ENCODE measurements around the gene UBAP2L.
"Not testable (repeated sequence)": the region's sequence is repeated elsewhere in the genome, so short reads cannot be mapped to it uniquely, and the experiment has no call there.

The UBAP2L gene

DNA sequence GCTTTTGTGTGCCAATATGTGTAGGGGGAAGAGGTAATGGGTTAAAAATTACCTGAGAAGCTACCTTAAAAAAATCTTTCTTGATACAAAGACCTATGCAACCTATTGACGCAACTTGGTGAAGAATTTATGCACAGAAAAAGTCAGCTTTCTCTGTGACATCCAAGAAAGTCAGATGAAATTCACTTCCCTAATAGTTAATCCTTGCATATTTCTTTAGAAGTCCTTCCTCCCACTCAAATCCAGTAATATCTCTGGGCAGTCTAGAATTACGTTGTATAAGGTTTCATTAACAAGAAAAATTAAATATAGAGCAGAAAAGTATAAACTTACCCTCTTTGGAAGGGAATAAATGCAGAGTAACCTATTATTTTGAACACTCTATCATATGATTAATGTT lies 2.9 kb downstream of the UBAP2L start:
- Histone ChIP-seq H3K27ac (ENCODE audit: low read depth, low read length) (peak overlapping the region; percentile 21; the same call in 1 of the 2 replicates), H3K4me3 (ENCODE audit: low read depth, low read length) (0 out of 2 replicates have a peak overlapping the region, but pooled peaks have one; percentile 99), H3K9me3 (ENCODE audit: control insufficient read depth, insufficient read depth, low read depth, low read length) (no peaks in the 10 kb centered on the region), H3K27me3 (ENCODE audit: control insufficient read depth, insufficient read depth, low read length) (no peaks in the 10 kb centered on the region), H3K4me1 (ENCODE audit: control insufficient read depth, insufficient read depth, low read length) (peaks cover 17% of the 10 kb centered on the region), H3K9ac (ENCODE audit: low read length) (no peak overlapping the region), H3K36me3 (ENCODE audit: control insufficient read depth, insufficient read depth, low read length) (peaks cover 54% of the 10 kb centered on the region)

DNA sequence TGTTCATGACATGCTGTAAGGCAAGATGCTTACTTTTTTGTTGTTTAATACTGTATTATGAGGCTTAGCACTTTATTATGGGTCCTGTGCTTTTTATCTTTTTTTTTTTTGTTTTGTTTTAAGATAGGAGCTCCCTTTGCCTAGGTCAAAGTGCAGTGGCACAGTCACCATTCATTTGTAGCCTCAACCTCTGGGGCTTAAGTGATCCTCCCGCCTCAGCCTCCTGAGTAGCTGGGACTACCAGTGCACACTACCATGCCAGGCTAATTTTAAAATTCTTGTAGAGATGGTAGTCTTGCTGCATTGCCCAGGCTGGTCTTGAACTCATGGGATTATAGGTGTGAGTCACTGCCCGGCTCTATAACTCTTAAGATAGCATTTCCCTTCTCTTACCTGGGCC lies 4.6 kb downstream of the UBAP2L start:
- peaks cover 64% of the 10 kb centered on the region for H3K36me3 ChIP-seq (ENCODE audit: control insufficient read depth, insufficient read depth, low read length)
- no peaks in the 10 kb centered on the region for H3K27me3 ChIP-seq (ENCODE audit: control insufficient read depth, insufficient read depth, low read length)
- H3K4me1 ChIP-seq (ENCODE audit: control insufficient read depth, insufficient read depth, low read length), result peaks cover 7% of the 10 kb centered on the region; the same call in 1 of the 2 replicates
- no peak overlapping the region for H3K27ac ChIP-seq (ENCODE audit: low read depth, low read length)
- H3K9ac ChIP-seq (ENCODE audit: low read length), result no peak overlapping the region
- H3K9me3 ChIP-seq (ENCODE audit: control insufficient read depth, insufficient read depth, low read depth, low read length), result no peaks in the 10 kb centered on the region
- no peak overlapping the region for H3K4me3 ChIP-seq (ENCODE audit: low read depth, low read length)

DNA sequence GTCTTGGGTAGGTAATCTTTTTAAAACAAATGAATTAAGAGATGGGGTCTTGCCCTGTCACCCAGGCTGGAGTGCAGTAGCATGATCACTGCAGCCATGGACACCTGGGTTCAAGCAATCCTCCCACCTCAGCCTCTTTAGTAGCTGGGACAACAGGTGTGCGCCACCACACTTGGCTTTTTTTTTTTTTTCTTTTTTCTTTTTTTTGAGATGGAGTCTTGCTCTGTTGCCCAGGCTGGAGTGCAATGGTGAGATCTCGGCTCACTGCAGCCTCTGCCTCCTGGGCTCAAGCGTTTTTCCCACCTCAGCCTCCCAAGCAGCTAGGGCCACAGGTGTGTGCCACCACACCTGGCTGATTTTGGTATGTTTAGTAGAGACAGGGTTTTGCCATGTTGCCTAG lies 10.4 kb downstream of the UBAP2L start:
- not testable (repeated sequence) for H3K27me3 ChIP-seq (ENCODE audit: control insufficient read depth, insufficient read depth, low read length); H3K4me1 ChIP-seq (ENCODE audit: control insufficient read depth, insufficient read depth, low read length); H3K4me3 ChIP-seq (ENCODE audit: low read depth, low read length); H3K9me3 ChIP-seq (ENCODE audit: control insufficient read depth, insufficient read depth, low read depth, low read length); H3K9ac ChIP-seq (ENCODE audit: low read length); H3K27ac ChIP-seq (ENCODE audit: low read depth, low read length)
- H3K36me3 ChIP-seq (ENCODE audit: control insufficient read depth, insufficient read depth, low read length), result peaks cover 98% of the 10 kb centered on the region

DNA sequence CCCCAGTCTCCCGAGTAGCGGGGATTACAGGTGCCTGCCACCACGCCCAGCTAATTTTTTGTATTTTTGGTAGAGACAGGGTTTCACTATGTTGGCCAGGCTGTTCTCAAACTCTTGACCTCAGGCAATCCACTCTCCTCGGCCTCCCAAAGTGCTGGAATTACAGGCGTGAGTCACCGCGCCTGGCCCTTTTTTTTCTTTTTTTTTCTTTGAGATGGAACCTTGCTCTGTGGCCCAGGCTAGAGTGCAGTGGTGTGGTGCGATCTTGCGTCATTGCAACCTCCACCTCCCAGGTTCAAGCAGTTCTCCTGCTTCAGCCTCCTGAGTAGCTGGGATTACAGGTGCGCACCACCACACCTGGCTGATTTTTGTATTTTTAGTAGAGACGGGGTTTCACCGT lies 12.4 kb downstream of the UBAP2L start:
- not testable (repeated sequence) for H3K9me3 ChIP-seq (ENCODE audit: control insufficient read depth, insufficient read depth, low read depth, low read length); H3K4me3 ChIP-seq (ENCODE audit: low read depth, low read length); H3K4me1 ChIP-seq (ENCODE audit: control insufficient read depth, insufficient read depth, low read length); H3K27me3 ChIP-seq (ENCODE audit: control insufficient read depth, insufficient read depth, low read length); H3K27ac ChIP-seq (ENCODE audit: low read depth, low read length); H3K9ac ChIP-seq (ENCODE audit: low read length)
- H3K36me3 ChIP-seq (ENCODE audit: control insufficient read depth, insufficient read depth, low read length), result peaks cover 98% of the 10 kb centered on the region

DNA sequence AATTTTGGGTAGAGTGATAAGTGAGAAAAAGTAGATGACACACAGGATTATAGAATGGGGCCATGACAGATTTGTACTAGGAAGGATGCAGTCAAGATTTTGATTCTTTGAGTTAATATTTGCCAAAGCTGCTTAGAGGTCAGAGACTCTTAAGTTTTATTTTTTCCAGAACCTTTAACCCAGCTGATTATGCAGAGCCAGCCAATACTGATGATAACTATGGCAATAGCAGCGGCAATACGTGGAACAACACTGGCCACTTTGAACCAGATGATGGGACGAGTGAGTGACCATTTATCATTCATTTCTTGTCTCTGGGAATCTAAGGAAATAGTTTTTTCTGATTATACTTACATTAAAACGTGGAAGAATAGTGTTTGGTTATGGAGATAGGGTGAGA lies 16.1 kb downstream of the UBAP2L start:
- no peaks in the 10 kb centered on the region for H3K27me3 ChIP-seq (ENCODE audit: control insufficient read depth, insufficient read depth, low read length)
- no peak overlapping the region for H3K4me3 ChIP-seq (ENCODE audit: low read depth, low read length)
- H3K9me3 ChIP-seq (ENCODE audit: control insufficient read depth, insufficient read depth, low read depth, low read length), result no peaks in the 10 kb centered on the region
- no peak overlapping the region for H3K27ac ChIP-seq (ENCODE audit: low read depth, low read length)
- H3K36me3 ChIP-seq (ENCODE audit: control insufficient read depth, insufficient read depth, low read length), result peaks cover 96% of the 10 kb centered on the region
- no peaks in the 10 kb centered on the region for H3K4me1 ChIP-seq (ENCODE audit: control insufficient read depth, insufficient read depth, low read length)
- H3K9ac ChIP-seq (ENCODE audit: low read length), result no peak overlapping the region

DNA sequence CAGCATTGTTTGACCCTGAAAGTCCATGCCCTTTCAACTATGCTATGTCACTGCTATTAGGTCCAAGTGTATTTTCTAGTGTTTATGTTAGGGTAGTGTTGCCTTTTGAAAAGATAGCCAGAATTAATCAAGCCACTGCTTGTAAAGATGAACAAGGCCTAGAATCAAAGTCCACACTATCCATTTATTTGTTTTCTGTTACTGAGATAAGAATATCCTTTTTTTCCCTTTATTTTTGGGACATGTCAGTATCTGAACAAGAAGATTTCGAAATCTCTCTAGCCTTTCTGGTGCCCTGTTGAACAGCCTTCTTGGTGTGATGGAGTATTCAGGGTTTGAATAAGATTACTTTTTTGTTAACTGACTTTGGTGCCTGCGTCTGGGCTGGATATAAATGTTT lies 16.7 kb downstream of the UBAP2L start:
- Histone ChIP-seq H3K9me3 (ENCODE audit: control insufficient read depth, insufficient read depth, low read depth, low read length) (no peaks in the 10 kb centered on the region), H3K4me3 (ENCODE audit: low read depth, low read length) (no peak overlapping the region), H3K36me3 (ENCODE audit: control insufficient read depth, insufficient read depth, low read length) (peaks cover 96% of the 10 kb centered on the region), H3K9ac (ENCODE audit: low read length) (no peak overlapping the region), H3K27ac (ENCODE audit: low read depth, low read length) (no peak overlapping the region), H3K27me3 (ENCODE audit: control insufficient read depth, insufficient read depth, low read length) (no peaks in the 10 kb centered on the region), H3K4me1 (ENCODE audit: control insufficient read depth, insufficient read depth, low read length) (no peaks in the 10 kb centered on the region)

DNA sequence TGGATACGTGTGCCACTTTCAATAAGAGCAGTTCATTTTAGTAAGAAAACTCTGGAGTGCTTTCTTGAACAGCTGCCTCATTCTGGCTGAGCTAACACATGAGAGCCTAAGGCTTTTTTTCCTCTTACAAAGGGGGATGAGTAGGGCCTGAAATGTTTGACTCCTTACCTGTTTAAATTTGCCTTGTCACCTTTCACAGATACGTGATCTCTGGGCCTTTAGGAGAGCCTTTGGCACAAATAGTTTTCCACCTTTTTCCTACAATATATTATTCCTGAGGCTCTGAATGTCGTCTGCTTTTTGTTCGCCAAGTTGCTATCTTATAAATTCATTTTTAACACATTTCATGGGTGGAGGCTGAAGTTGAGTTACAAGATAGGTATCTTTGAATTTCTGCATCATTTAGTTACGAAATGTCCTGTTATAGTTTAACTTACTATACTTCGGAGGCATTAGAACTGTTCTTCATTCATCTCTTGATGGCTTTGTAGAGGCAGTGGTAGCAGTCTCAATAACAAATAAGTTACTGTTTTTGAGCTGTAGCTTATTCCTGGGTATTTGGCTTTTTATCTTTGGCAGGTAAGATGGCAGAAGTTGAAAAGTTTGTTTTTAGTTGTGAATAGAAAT lies 17.2 kb downstream of the UBAP2L start:
- no peak overlapping the region for H3K4me3 ChIP-seq (ENCODE audit: low read depth, low read length)
- peaks cover 96% of the 10 kb centered on the region for H3K36me3 ChIP-seq (ENCODE audit: control insufficient read depth, insufficient read depth, low read length)
- no peaks in the 10 kb centered on the region for H3K4me1 ChIP-seq (ENCODE audit: control insufficient read depth, insufficient read depth, low read length)
- no peak overlapping the region for H3K27ac ChIP-seq (ENCODE audit: low read depth, low read length)
- no peaks in the 10 kb centered on the region for H3K9me3 ChIP-seq (ENCODE audit: control insufficient read depth, insufficient read depth, low read depth, low read length)
- H3K9ac ChIP-seq (ENCODE audit: low read length), result no peak overlapping the region
- H3K27me3 ChIP-seq (ENCODE audit: control insufficient read depth, insufficient read depth, low read length), result no peaks in the 10 kb centered on the region

DNA sequence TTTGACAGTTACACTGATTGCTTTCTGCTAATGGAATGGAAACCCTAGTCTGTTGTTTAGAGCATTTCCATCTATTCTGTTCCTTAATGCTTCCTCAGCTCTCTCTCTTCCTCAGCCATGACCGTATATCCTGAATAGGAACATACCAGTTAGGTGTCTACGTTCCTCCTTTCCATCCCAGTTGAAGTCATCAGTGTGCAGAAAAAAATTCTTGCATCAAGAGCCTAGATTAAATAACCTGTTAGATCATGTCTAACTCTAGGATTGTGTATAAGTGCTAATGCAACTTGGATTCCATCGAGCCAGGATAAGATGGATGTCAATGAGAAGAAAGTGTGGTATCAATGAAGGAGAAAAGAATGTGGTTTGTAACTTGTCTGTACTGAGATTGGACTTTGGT lies 18.7 kb downstream of the UBAP2L start:
- peaks cover 98% of the 10 kb centered on the region for H3K36me3 ChIP-seq (ENCODE audit: control insufficient read depth, insufficient read depth, low read length)
- H3K27ac ChIP-seq (ENCODE audit: low read depth, low read length), result no peak overlapping the region

DNA sequence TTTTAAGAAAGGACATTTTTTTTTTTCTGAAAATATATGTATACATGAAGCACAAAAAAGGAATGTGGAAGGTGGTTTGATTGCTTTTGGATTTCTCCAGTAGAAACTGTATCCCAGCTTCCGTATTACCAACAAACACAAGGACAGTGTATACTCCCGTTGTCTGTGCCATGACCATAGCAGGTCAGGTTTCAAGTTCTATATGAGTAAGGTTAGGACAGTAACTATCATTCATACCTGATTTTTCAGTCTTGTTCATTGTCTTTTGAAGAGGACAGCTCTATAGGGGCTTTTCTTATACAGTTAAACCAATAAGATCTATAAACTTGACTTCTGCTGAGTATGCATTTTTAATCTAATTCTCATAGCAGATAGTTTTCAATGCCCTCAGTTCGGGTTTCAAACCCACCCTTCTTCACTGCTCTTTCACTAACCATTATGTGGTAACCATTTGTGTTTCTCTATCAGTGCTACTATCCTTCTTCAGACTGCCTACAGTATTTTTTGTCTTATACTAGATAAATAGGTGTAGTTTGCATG lies 19.6 kb downstream of the UBAP2L start:
- no peak overlapping the region for H3K27ac ChIP-seq (ENCODE audit: low read depth, low read length)
- no peak overlapping the region for H3K9ac ChIP-seq (ENCODE audit: low read length)
- no peaks in the 10 kb centered on the region for H3K9me3 ChIP-seq (ENCODE audit: control insufficient read depth, insufficient read depth, low read depth, low read length)
- H3K4me3 ChIP-seq (ENCODE audit: low read depth, low read length), result no peak overlapping the region
- H3K27me3 ChIP-seq (ENCODE audit: control insufficient read depth, insufficient read depth, low read length), result no peaks in the 10 kb centered on the region
- peaks cover 98% of the 10 kb centered on the region for H3K36me3 ChIP-seq (ENCODE audit: control insufficient read depth, insufficient read depth, low read length)
- no peaks in the 10 kb centered on the region for H3K4me1 ChIP-seq (ENCODE audit: control insufficient read depth, insufficient read depth, low read length)

More for the DNA sequence above, 18.7 kb downstream of the UBAP2L start:
- Histone ChIP-seq H3K9ac (ENCODE audit: low read length) (no peak overlapping the region), H3K27me3 (ENCODE audit: control insufficient read depth, insufficient read depth, low read length) (no peaks in the 10 kb centered on the region), H3K9me3 (ENCODE audit: control insufficient read depth, insufficient read depth, low read depth, low read length) (no peaks in the 10 kb centered on the region), H3K4me3 (ENCODE audit: low read depth, low read length) (no peak overlapping the region), H3K4me1 (ENCODE audit: control insufficient read depth, insufficient read depth, low read length) (no peaks in the 10 kb centered on the region)

DNA sequence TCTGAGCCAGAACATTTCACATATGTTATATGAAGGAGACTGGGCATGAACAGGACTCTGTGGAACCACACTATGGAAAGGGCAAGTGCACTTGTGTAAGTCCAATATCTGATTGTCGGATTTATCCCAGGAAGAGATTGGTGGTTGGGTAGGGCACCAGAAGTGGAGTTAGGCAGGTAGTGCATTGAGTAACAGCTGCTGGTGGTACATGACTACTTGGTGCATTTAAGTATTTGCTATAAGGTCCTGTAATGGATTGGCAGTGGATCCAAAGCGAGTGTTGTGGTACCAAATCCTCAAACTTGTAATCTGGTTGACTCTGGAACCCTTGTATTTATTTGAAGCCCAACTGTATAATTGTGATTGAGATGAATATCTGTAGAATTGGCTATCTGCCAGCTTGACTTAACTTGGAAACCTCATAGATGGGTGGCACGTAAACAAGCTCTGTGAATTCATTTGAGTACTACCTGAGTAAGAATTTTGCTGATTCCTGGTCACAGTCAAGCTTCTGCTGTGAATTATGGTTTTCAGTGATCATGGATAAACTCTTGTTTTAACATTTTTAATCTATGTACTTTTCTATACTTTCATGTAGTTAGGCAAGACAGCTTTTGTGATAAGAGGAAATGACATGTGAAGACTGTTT lies 21.1 kb downstream of the UBAP2L start:
- Histone ChIP-seq H3K36me3 (ENCODE audit: control insufficient read depth, insufficient read depth, low read length) (peaks cover 98% of the 10 kb centered on the region), H3K4me3 (ENCODE audit: low read depth, low read length) (no peak overlapping the region), H3K27ac (ENCODE audit: low read depth, low read length) (no peak overlapping the region), H3K4me1 (ENCODE audit: control insufficient read depth, insufficient read depth, low read length) (no peaks in the 10 kb centered on the region), H3K9ac (ENCODE audit: low read length) (no peak overlapping the region), H3K9me3 (ENCODE audit: control insufficient read depth, insufficient read depth, low read depth, low read length) (no peaks in the 10 kb centered on the region), H3K27me3 (ENCODE audit: control insufficient read depth, insufficient read depth, low read length) (no peaks in the 10 kb centered on the region)

DNA sequence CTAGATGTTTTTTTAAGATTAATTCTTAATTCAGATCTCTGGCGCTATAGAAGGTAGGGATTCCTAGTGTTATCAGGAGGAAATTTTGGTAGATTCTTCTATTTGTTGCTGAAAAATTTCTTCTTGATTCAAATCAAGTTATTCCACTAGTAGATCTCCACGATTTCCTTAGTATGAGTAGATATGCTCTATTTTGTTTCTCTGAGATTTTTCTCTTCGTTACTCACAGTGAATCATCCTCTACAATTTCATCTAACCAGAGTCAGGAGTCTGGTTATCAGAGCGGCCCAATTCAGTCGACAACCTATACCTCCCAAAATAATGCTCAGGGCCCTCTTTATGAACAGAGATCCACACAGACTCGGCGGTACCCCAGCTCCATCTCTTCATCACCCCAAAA lies 32.9 kb downstream of the UBAP2L start:
- Histone ChIP-seq H3K36me3 (ENCODE audit: control insufficient read depth, insufficient read depth, low read length) (peaks cover 100% of the 10 kb centered on the region), H3K27me3 (ENCODE audit: control insufficient read depth, insufficient read depth, low read length) (no peaks in the 10 kb centered on the region), H3K27ac (ENCODE audit: low read depth, low read length) (no peak overlapping the region), H3K9ac (ENCODE audit: low read length) (no peak overlapping the region), H3K9me3 (ENCODE audit: control insufficient read depth, insufficient read depth, low read depth, low read length) (no peaks in the 10 kb centered on the region), H3K4me1 (ENCODE audit: control insufficient read depth, insufficient read depth, low read length) (no peaks in the 10 kb centered on the region), H3K4me3 (ENCODE audit: low read depth, low read length) (no peak overlapping the region)
